ENCODE measurements around the gene RAVER1. TPM values are rescaled to one million over a fixed set of nuclear protein-coding genes. Genes with fewer than 3 reads are reported as not detected.
"Not testable (repeated sequence)": the region's sequence is repeated elsewhere in the genome, so short reads cannot be mapped to it uniquely, and the experiment has no call there.

RAVER1 gene
- total and polyA plus RNA-seq, 2 experiments from 2014 or later, result 23.0 to 29.2 TPM

DNA sequence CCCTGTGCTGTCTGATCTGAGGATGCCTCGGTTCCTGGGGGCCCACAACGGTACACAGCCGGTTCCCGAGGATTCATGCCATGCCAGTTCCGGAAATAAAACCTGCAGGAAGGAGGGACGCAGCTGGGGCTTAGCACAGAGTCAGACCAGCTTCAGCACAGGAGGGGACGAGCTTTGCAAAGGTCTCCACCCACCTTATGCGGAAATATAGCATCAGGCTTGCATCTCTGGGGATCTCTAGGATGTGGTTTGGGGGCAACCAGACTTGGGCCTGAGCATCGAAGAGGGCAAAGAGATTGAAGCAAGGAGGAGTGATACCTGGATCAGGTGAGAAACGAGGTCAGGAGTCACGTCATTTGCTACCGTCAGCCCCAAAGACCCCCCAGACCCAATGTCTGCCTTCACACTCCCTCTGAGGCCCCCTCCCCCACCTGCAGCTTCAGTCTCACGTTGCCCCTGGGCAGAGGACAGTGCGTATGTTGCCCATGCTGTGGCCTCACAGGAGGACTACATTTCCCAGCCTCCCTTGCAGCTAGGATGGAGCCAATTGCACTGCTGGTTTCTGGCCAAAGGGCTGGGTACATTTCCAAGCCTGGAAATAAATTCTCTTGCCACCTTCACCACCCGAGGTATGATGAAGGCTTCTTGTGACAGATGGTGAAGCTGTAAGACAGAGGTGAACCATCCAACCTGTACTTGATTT, 34.9 kb upstream of the RAVER1 start:
- H3K27ac ChIP-seq, result no peak overlapping the region
- 93 to 94% methylated on average over 15 of the region's 15 CpGs for WGBS, 2 experiments (ENCODE audit: low coverage in 1 of 2, low lambda C conversion rate in 2 of 2, missing lambda C conversion rate in 2 of 2)
- in situ Hi-C loops (cut with MboI), result no loop called here
- TF ChIP-seq EZH2phosphoT487 (IDR thresholded peaks at IDR 0.05; ENCODE audit: insufficient read depth, low read depth), result no peak
- TF ChIP-seq EZH2 (IDR thresholded peaks at IDR 0.05; ENCODE audit: insufficient read depth, poor library complexity, severe bottlenecking), result no peak
- H2AFZ ChIP-seq, result no peak overlapping the region
- H3K9me3 ChIP-seq (ENCODE audit: low read depth), result no peaks in the 10 kb centered on the region
- H4K20me1 ChIP-seq (ENCODE audit: insufficient read depth), result no peaks in the 10 kb centered on the region
- no peak overlapping the region for H3K9ac ChIP-seq
- no peaks in the 10 kb centered on the region for H3F3A ChIP-seq (ENCODE audit: insufficient read depth)
- no peaks in the 10 kb centered on the region for H3K4me1 ChIP-seq (ENCODE audit: insufficient read depth)
- H3K4me3 ChIP-seq, result no peak overlapping the region
- DNase-seq, result peak; percentile 26
- H3K36me3 ChIP-seq (ENCODE audit: low read depth), result peaks cover 9% of the 10 kb centered on the region; the same call in 1 of the 2 replicates
- H3K79me2 ChIP-seq (ENCODE audit: insufficient read depth), result no peaks in the 10 kb centered on the region
- no peaks in the 10 kb centered on the region for H3K9me2 ChIP-seq (ENCODE audit: insufficient read depth)
- H3K4me2 ChIP-seq (ENCODE audit: unreplicated experiment), result no peak overlapping the region
- H3K27me3 ChIP-seq (replicated peaks; ENCODE audit: insufficient read depth), result no peaks in the 10 kb centered on the region

DNA sequence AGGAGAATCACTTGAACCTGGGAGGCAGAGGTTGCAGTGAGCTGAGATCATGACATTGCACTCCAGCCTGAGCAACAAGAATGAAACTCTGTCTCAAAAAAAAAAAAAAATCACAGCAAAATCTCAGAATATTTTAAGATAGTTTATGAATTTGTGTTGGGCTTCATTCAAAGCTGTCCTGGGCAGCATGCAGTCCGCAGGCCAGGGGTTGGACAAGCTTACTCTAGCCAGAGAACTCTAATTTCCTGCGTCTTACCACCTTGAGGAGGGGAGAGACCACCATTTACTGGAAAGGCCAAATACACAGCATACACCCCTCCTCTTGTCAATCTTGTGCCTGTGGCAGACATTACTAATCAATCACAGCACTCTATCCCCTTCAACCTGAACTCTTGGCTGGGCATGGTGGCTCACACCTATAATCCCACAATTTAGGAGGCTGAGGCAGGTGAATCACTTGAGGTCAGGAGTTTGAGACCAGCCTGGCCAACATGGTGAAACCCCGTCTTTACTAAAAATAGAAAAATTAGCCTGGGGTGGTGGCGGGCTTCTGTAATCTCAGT, 33.7 kb upstream of the RAVER1 start:
- H3F3A ChIP-seq (ENCODE audit: insufficient read depth); H3K4me2 ChIP-seq (ENCODE audit: unreplicated experiment); H3K9ac ChIP-seq; H3K9me2 ChIP-seq (ENCODE audit: insufficient read depth); DNase-seq; H3K4me1 ChIP-seq (ENCODE audit: insufficient read depth); H3K36me3 ChIP-seq (ENCODE audit: low read depth); H3K79me2 ChIP-seq (ENCODE audit: insufficient read depth); in situ Hi-C loops (cut with MboI); H2AFZ ChIP-seq; H3K27ac ChIP-seq; H4K20me1 ChIP-seq (ENCODE audit: insufficient read depth); H3K4me3 ChIP-seq; H3K9me3 ChIP-seq (ENCODE audit: low read depth); H3K27me3 ChIP-seq (replicated peaks; ENCODE audit: insufficient read depth): not testable (repeated sequence)
- 98% methylated on average over 4 of the region's 4 CpGs for WGBS, 2 experiments (ENCODE audit: low coverage in 1 of 2, low lambda C conversion rate in 2 of 2, missing lambda C conversion rate in 2 of 2)

- no peaks in the 10 kb centered on the region for H3K9me2 ChIP-seq (ENCODE audit: insufficient read depth)
- no peak for TF ChIP-seq EZH2phosphoT487 (IDR thresholded peaks at IDR 0.05; ENCODE audit: insufficient read depth, low read depth)
- no peak for TF ChIP-seq EZH2 (IDR thresholded peaks at IDR 0.05; ENCODE audit: insufficient read depth, poor library complexity, severe bottlenecking)
- no peaks in the 10 kb centered on the region for H3K79me2 ChIP-seq (ENCODE audit: insufficient read depth)
- H3K36me3 ChIP-seq (ENCODE audit: low read depth), result peaks cover 9% of the 10 kb centered on the region; the same call in 1 of the 2 replicates
- H3K27ac ChIP-seq, result no peak overlapping the region
- H3K4me1 ChIP-seq (ENCODE audit: insufficient read depth), result no peaks in the 10 kb centered on the region
- H3K9me3 ChIP-seq (ENCODE audit: low read depth), result no peaks in the 10 kb centered on the region
- no peak overlapping the region for H3K4me3 ChIP-seq
- no peak for DNase-seq
- no peaks in the 10 kb centered on the region for H4K20me1 ChIP-seq (ENCODE audit: insufficient read depth)
- H2AFZ ChIP-seq, result no peak overlapping the region
- in situ Hi-C loops (cut with MboI), result no loop called here
- H3K9ac ChIP-seq, result no peak overlapping the region
- H3F3A ChIP-seq (ENCODE audit: insufficient read depth), result no peaks in the 10 kb centered on the region
- 90 to 93% methylated on average over 22 to 23 of the region's 23 CpGs for WGBS, 2 experiments (ENCODE audit: low coverage in 1 of 2, low lambda C conversion rate in 2 of 2, missing lambda C conversion rate in 2 of 2)
- no peaks in the 10 kb centered on the region for H3K27me3 ChIP-seq (replicated peaks; ENCODE audit: insufficient read depth)
- H3K4me2 ChIP-seq (ENCODE audit: unreplicated experiment), result no peak overlapping the region
Observed at GRCh38 chr19:10365518-10365917, 32.2 kb upstream of the RAVER1 start.

DNA sequence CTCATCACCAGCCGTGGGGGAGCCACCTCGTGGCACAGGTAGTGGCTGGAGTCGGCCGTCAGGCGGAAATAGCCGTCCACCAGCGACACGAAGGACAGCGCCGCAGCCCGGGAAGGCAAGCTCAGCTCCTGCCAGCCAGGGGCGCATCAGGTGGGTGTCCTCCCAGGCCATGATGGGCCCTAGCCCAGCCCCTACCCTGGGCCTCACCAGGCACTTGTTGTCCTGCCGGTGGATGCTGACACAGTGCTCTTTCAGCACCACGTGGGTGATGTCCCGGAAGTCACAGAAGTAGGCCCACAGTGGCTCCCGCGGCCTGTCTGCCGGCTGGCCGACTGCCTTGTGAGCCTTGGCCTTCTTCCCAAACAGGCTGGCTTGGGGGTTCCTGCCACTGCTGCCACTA, 31.3 kb upstream of the RAVER1 start:
- H2AFZ ChIP-seq, result no peak overlapping the region
- no peaks in the 10 kb centered on the region for H3K9me3 ChIP-seq (ENCODE audit: low read depth)
- H3K4me1 ChIP-seq (ENCODE audit: insufficient read depth), result no peaks in the 10 kb centered on the region
- no peaks in the 10 kb centered on the region for H3K9me2 ChIP-seq (ENCODE audit: insufficient read depth)
- no peaks in the 10 kb centered on the region for H3K27me3 ChIP-seq (replicated peaks; ENCODE audit: insufficient read depth)
- DNase-seq, result no peak
- H3K9ac ChIP-seq, result no peak overlapping the region
- no peak overlapping the region for H3K4me3 ChIP-seq
- no peaks in the 10 kb centered on the region for H3F3A ChIP-seq (ENCODE audit: insufficient read depth)
- no peak overlapping the region for H3K27ac ChIP-seq
- TF ChIP-seq EZH2 (IDR thresholded peaks at IDR 0.05; ENCODE audit: insufficient read depth, poor library complexity, severe bottlenecking) (no peak), EZH2phosphoT487 (IDR thresholded peaks at IDR 0.05; ENCODE audit: insufficient read depth, low read depth) (no peak)
- no peak overlapping the region for H3K4me2 ChIP-seq (ENCODE audit: unreplicated experiment)
- in situ Hi-C loops (cut with MboI), result no loop called here
- H3K36me3 ChIP-seq (ENCODE audit: low read depth), result peaks cover 9% of the 10 kb centered on the region; the same call in 1 of the 2 replicates
- WGBS, 2 experiments (ENCODE audit: low coverage in 1 of 2, low lambda C conversion rate in 2 of 2, missing lambda C conversion rate in 2 of 2), result 87 to 88% methylated on average over 18 to 19 of the region's 19 CpGs
- H3K79me2 ChIP-seq (ENCODE audit: insufficient read depth), result no peaks in the 10 kb centered on the region
- no peaks in the 10 kb centered on the region for H4K20me1 ChIP-seq (ENCODE audit: insufficient read depth)
